GM18498 (cell line): Measurements from ENCODE around the gene ZNF280D.

Experiments used
- ATAC-seq: cut with Tn5 transposase; IDR thresholded peaks from one replicate; pipeline ENCODE4 v1.9.1; 2021; ENCODE audit warnings: mild to moderate bottlenecking, moderate library complexity; ENCODE audit not compliant: unreplicated experiment

The ZNF280D gene

DNA sequence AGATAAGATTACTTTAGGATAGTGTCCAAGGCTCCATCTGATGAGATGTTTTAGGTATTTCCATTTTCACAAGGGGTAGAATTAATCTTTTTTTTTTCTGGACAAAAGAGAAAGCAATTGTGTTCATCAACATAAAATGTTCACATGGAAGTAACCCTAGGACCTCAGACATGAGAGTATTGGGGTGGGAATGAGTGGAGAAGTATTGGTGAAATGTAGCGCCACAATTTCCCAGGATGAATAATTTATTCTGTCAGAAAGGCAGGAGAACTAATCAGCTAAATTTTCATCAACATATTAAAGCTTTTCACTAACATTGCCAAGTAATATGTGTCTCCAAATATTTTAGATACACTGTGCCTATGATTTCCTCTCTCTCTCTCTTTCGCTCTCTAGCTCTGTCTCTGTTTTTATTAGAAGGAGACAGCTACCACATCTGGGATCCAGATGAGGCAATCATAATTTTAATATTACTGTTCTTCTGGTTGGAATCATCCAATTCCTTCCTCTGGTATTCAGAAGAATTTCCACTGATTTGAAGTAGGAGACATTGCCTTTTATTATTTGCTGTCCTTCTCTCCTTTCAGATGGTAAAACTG, 21.6 kb upstream of the ZNF280D start:
- no peak for ATAC-seq

DNA sequence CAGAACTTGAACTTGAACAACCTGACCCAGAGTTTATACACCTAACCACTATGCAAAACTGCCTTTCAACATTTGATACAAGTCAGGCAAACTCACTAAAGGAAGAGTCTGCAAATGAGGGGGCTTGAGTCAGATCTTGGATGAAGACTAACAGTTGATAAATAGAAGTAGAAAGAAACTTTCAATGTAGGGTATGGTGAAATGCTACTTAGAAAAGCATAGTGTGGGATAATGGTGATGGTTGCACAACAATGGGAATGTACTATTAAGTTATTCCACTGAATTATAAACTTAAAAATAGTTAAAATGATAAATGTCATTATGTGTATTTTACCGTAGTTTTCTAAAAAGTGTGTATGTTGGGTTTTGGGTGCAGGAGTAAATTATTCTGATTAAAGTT, 19.7 kb upstream of the ZNF280D start:
- no peak for ATAC-seq

DNA sequence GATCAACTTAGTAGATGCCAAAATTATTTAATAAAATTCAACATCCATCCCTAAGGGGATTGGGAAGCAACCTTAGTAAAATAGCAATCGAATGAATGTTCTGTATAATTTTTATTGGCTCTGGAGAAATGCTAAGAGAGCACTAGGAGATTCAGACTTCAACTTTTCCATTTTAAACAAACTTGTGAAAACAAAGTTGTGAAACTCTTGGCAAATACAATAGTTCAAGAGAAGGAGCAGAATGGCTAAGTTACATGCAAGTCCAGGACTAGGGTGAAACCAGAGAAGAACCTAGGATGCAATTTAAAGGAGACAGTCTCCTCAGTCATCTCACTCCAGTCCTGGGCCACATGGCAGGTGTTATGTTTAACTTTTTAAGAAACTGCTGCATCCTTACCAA, 16.7 kb upstream of the ZNF280D start:
- ATAC-seq: no peak

DNA sequence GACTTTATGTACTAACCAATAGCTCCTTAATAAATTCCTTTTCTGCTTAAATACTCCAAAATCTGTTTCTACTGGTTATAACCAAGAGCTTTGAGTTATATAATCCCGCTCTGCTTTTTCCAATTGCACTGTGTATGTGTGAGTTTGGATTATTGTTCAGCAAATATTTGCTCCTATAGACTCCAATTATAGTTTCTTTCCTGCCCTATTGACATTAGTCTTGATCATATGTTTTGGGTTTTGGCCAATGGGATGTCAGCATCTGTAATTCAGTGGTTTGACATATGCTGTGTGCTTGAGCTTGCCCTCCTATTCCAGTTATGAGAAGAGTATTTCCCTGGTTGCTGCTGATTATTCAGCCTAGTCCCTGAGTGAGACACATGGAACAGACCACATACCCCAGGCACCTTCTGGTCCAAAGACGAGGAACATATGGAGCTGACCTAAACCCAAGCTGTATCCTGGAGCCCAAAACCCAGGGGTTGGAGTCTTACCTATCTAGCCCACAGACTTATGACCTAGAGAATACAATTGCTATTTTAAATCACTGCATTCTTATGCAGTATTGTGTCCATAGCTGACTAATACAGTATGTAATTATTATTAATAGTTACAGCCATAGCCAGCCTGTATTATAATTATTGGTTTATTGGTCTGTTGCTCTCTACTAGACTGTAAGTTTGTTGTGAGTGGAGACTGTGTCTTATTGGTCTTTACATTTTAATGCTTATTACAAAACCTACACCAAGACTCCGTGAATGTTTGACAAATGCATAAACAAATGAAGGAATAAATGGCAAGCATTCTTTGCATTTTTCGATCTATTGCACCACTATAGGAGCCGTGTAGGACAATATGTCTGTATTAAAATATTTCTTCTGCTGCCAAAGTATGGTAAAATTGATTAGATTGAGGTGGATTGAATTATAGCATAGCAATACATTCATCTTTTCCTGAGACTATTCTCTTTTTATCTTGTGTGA, 11.7 kb upstream of the ZNF280D start:
- ATAC-seq: no peak

DNA sequence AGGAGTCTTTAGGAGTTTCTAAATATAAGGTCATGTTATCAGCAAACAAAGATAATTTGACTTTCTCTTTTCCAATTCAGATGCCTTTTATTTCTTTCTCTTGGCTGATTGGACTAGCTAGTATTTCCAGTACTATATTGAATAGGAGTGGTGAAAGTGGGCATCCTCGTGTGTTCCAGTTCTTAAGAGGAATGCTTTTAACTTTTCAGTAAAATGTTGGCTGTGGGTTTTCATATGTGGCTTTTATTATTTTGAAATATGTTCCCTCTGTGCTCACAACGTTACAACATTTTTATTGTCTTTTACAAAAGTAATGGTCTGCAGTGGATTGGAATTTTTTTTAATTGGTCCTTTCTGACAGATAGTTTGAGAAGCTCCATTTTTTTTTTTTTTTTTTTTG, 8.2 kb upstream of the ZNF280D start:
- no peak for ATAC-seq

DNA sequence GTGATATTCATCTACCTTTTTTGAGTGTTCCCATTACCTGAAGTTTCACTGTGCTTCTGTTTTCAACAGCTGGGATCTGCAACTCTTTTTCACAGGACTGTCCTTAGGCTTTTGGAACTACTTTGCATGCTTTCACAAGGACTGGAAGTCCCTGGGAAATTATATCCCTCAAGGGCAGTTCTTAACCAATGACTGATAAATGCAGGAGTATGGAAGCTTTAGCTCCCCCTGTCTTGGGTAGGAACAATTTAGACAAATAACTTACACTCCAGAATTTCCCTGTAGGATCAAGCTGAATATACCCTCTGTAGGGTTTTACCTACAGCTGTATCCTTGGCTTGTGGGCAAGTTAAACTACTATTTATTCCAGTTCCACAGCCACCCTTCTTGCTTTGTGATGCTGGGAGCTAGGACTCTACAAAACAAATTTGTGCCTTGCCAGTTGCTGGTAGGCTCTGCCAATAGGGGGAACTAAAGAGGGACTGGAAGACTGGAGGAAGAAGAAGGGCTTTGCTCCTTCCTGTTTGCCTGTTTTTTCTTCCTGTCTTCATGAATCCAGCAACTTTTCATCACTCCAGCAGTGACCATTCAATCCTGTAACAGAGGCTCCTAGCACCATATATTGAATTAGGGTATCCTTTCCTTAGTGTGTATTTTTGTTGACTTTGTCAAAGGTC, 6.8 kb upstream of the ZNF280D start:
- ATAC-seq: no peak

DNA sequence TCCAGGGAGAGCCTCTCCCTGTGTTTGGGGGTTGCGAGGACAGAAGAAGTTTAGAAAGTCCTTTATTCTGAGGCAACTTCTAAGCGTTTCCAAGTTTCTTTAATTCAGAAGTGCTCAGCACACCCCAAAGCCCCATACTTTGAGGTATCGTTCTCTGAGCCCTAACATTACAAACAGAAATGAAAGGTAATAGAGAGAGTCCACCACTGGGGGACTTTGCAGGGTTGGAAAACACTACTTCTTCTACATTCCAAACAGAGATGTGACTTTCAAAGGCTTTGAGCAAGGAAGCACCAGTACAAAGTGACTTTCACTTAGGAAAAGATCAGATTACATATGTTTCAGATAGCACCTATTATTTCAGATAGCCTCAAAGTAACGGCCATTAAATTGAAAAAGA, 6.2 kb upstream of the ZNF280D start:
- no peak for ATAC-seq

DNA sequence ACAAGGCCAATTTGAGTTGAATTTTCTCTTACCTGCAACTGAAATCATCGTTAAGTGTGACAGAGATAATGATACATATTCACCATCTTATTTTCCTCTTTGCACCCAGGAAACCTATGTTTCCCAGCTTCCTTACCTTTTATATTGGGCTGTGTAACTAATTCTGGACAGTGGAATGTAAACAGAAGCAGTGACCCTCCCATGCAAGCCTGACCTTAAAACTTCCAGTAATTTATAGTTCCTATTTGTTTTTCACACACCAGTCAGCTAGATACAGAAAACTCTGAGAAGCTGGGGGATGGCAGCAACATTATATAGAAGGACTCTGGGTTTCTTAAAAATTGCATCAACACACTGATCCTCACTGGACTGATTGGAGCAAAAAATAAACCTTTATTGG, 4.5 kb upstream of the ZNF280D start:
- no peak for ATAC-seq

DNA sequence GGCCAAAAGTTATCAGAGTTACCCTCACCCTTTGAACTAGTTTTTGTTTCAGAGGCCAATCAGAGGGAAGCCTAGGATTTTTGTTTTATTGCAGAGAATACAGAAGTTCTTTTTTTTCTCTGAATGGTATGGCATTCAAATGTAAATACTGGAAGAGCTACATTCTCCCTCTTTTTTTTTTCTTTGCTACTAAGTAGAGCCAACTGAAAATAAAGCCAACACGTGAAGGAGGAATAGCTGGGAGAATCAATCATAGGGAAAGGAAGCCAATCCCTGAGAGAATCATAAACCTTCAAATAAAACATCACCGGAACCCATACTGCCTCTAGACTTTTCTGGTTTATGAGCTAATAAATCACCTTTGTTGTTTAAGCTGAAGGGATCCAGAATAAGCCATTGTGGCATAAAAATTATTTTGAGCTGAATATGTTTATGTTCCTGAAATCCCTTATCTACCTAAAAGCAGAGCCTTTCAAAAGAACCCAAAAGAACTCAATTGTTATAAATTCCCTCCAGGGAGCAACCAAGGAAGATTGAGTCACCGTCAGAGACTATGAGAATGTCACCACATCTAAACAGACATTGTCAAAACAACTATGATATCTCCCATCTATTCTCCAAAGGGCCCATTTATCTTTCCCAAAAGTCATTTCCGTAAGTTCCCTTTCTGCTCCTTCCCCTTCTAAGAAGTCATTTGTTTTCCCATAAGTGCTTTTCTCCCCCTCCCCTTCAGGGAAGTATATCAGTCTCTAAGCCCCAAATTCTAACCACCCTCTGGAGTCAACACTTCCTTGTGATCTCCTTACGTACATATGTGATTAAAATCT, 3.8 kb upstream of the ZNF280D start:
- ATAC-seq: no peak

DNA sequence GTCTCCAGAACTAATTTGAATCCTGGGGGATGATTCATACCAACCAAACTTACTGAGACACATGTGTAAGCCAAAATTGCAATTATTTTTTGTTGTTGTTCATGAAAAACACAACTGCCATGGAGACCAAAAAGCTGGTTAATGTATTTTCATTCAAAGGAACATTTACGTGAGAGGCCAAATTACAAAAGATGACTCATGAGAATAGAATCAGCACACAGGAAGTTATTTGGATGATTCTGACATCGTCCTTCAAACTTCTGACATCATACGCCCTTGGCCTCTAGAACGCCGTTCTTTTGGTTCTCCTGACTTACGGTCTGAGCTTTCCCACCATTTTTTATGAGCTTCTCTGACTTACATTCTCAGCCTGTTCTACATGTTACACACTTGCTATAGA, 3.0 kb upstream of the ZNF280D start:
- no peak for ATAC-seq

DNA sequence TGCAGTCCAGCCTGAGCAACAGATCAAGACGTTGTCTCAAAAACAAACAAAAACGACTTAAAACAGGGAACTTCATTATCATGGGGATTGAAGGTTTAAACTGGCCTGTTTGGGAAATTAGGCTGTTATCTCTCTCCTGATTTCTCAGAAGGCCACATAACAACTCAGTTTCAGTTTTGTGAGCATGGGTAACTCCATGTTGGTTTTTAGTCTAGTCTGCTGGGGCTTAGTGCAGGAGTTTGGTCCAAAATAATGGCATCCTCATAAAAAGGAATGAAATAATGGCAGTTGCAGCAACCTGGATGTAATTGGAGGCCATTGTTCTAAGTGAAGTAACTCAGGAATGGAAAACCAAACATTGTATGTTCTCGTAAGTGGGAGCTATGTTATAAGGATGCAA, 2.3 kb upstream of the ZNF280D start:
- no peak for ATAC-seq

DNA sequence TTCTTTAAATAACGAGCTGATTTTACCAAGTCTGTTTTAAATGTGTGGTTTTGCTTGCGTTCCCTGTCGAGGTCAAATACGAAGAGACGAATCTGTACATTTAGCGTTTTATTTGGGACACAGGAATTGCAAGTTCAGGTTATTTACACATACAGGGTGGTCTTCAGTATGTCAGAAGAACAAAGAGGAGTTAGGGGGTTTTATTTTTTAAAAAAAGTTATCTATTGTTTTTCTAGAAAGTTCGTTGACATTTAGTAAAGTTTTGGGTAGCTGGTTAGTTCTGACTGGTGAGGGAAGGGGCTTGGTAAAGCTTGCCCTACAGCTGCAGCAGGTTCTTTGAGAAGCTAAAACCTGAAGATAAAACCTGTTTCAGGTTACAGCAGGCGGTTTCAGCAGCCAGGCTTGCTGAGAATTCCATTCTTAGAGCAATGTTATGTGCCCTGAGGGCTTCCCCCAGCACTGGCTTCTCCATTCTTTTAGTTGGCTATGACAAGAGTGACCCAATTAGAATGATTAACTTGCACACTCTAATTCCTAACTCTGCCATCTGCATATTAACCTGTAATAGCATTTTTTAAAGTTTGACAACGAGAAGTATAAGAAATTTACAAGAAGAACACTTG, 815 bp upstream of the ZNF280D start:
- ATAC-seq: no peak

DNA sequence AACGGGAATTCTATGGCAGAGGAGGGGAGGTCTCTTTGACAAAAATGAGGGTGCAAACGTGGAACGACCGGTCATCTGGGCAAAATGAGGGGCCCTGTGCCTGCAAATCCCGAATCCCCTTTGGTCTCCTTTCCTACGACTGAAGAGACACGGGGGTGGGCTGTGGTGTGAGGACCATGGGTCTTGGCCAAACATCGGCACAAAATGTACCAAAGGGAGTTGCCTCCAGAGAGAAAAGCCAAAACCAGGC, 498 bp downstream of the ZNF280D start:
- ATAC-seq: no peak

DNA sequence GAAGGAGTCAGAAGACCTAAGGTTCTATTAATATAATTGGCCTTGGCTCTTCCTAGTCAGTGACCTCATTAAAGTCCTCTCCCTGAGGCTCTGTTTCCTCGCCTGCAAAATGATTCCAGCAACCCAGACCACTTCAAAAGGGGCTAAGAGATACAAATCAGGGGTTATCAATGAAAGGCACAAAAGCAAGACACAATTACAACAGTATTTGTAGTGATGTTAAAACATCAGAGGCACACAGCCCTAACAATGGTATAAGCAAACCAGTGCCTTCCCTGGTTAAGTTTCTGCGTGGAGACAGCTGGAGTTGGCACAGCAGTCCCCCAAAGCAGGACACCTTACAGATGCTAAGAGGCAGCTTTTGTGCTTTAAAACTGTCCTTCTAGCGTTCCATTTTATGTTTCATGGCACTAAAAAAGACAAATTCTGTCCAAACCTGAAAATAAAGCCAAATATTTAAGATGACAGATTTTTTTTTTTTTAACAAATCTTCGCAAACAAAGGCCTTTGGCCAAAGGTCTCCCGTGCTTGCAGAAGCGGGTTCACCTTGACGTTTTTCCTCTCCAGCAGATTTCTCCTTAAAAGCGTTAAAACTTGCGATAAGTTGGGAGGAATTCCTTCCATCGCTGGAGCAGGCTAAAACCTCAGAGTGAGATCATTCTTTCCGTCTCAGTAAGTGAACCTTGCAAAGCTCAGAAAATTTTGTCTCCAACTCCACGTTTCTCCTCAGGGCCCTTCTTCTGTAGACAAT, 999 bp downstream of the ZNF280D start:
- ATAC-seq: no peak

DNA sequence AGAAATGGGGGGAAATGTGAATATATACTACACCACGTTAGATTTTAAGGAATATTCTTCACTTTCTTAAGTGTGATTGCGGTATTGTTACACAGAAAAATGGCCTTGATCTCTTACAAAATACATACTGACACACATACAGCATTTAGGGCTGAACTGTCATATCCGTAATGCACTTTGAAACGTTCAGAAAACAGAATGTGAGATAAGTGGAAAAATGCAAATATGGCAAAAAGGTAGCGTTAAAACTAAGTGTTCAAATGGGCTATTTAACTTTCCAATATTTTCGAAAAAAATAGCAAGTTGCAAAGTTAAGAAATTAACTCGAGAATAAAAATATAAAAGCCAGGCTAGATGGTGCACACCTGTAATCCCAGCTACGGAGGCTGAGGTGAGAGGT, 1.8 kb downstream of the ZNF280D start:
- no peak for ATAC-seq

DNA sequence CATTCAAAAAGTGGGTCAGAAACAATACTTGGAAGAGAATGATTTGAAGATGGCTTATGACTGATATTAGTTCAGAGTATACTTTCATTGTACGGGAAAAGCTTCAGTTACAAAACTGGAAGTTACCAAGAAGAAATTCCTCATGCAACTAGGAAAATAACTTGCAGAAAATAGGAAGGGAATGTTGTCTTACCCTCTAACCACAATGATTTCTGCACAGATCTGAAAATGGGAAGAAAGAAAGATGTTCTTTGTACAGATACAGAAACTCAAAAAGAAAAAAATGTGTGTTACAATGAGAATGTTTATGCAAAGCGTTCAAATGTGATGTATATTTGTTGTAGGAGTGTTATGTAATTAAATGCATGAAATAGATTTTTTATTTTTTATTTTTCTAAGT, 3.7 kb downstream of the ZNF280D start:
- no peak for ATAC-seq

DNA sequence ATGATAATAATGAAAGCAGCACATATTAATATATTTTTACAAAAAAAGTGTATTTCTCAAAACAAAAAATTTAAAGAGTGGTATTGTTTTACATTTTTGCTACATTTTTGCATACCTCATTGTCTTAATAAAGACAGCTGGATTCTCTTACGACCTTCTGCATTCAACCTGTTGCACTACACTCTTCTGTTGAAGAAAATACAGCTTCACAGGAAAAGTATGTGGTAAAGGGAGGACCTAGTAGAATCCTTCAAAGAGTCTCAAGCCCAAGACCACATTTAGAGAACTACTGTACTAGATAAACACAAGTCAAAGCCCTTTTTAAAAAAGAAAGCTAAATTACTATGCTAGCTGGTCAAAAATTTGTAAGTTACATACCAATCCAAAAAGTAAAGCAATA, 7.9 kb downstream of the ZNF280D start:
- no peak for ATAC-seq

DNA sequence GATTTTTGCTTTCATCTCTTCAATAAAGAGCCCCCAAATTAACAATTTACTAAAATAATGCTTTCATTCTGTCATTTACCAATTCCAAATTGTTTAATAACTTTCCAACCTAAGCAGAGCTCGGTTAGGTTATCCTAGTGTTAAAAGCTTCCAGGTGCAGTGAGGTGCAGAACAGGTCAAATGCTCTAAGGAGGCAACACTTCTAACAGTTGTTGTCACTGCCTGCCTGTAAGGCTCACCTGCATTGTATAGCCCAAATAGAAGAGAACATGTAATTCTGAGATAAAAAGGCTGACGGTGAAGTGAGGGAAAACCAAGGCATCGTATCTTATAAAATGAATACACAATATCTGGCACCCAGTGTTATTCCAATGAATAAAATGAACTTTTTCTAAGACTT, 9.1 kb downstream of the ZNF280D start:
- ATAC-seq: no peak

DNA sequence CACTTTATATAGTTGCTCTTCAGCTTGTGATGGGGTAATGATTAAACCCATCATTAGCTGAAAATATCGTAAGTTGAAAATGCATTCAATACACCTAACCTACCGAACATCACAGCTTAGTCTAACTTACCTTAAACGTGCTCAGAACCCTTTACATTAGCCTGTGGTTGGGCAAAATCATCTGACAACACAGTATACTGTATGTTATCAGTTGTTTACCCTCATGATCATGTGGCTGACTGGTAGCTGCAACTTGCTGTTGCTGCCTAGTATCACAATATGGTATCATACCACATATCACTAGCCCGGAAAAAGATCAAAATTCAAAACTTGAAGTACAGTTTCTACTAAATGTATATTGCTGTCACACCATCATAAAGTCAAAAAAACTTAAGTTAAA, 9.5 kb downstream of the ZNF280D start:
- no peak for ATAC-seq
